Measurements from ENCODE around the gene CCDC88C. TPM values are rescaled to one million over a fixed set of nuclear protein-coding genes. Genes with fewer than 3 reads are reported as not detected.

Gene CCDC88C
- total RNA-seq, 1 donor from 2014 or later = 39.3 TPM

DNA sequence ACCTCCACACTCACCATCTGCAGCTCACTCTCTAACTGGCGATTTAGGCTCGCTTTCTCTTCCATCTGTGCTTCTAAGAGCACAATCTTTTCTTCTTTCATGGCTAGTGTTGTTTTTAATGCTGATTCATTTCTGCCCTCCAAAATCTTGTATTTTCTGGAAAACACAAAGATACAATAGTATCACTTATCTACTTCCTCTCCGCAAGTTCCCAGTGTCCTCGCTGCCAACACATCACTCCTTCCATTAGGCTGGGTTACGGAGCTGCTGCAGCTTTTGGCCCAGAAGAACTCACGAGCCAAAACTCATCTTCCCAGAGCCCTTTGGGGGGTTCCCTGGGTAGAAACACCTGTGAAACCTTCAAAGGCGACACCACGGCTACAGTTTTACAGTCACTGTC, 109.3 kb downstream of the CCDC88C start:
- DNase-seq (ENCODE audit: extremely low spot score, unreplicated experiment) = no peak
- no peak overlapping the region for H3K4me3 Mint-ChIP-seq
- no peaks in the 10 kb centered on the region for H3K9me3 Mint-ChIP-seq
- H3K27me3 Mint-ChIP-seq = no peaks in the 10 kb centered on the region
- peaks cover 5% of the 10 kb centered on the region for H3K36me3 Mint-ChIP-seq
- H3K4me1 Mint-ChIP-seq (ENCODE audit: unreplicated experiment) = no peaks in the 10 kb centered on the region
- H3K27ac Mint-ChIP-seq = no peak overlapping the region
- TF ChIP-seq, protein P1, sequence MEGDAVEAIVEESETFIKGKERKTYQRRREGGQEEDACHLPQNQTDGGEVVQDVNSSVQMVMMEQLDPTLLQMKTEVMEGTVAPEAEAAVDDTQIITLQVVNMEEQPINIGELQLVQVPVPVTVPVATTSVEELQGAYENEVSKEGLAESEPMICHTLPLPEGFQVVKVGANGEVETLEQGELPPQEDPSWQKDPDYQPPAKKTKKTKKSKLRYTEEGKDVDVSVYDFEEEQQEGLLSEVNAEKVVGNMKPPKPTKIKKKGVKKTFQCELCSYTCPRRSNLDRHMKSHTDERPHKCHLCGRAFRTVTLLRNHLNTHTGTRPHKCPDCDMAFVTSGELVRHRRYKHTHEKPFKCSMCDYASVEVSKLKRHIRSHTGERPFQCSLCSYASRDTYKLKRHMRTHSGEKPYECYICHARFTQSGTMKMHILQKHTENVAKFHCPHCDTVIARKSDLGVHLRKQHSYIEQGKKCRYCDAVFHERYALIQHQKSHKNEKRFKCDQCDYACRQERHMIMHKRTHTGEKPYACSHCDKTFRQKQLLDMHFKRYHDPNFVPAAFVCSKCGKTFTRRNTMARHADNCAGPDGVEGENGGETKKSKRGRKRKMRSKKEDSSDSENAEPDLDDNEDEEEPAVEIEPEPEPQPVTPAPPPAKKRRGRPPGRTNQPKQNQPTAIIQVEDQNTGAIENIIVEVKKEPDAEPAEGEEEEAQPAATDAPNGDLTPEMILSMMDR (conservative IDR thresholded peaks at IDR 0.05) = no peak

DNA sequence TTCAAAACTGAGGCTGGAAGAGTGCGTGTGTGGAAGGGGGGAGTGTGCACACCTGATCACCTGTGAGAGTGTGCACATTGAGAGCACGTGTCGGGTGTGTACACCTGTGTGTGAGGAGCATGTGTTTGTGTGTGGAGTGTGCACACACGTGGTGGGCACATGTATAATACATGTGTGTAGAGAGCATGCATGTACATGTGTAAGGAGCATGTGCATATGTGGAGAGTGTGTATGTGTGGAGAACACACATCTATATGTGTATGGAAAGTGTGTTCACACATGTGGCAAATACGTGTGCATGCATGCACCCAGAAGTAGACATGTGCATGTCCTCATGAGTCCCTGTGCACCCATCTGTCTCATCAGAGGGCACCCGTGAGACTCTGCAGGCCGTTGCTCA, 110.0 kb downstream of the CCDC88C start:
- Mint-ChIP-seq H3K9me3 (no peaks in the 10 kb centered on the region), H3K36me3 (peaks cover under 1% of the 10 kb centered on the region), H3K4me1 (ENCODE audit: unreplicated experiment) (no peaks in the 10 kb centered on the region), H3K4me3 (no peak overlapping the region), H3K27ac (no peak overlapping the region), H3K27me3 (no peaks in the 10 kb centered on the region)
- DNase-seq (ENCODE audit: extremely low spot score, unreplicated experiment) = no peak
- TF ChIP-seq, protein P1 (conservative IDR thresholded peaks at IDR 0.05) = no peak

DNA sequence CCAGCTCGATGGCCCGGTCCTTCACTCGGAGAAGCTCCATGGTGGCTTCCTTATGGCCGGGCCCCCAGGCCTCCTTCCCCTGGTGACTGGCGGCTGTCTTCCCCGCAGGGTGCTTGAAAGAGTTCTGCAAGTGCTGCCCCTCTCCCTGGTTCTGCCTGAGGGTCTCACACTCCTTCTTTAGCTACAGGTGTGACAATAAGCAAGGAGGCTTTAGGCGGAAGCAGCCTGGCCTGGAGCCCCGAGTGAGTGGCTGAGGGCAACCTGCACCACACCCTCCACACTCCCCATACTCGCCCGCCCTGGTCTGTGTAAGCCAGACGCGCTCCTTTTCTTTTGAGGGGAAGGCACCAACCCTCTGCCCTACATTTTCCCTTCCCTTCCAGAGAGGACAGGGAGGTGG, 110.6 kb downstream of the CCDC88C start:
- no peak overlapping the region for H3K4me3 Mint-ChIP-seq
- TF ChIP-seq, protein P1 (conservative IDR thresholded peaks at IDR 0.05) = no peak
- no peak for DNase-seq (ENCODE audit: extremely low spot score, unreplicated experiment)
- no peak overlapping the region for H3K27ac Mint-ChIP-seq
- no peaks in the 10 kb centered on the region for H3K9me3 Mint-ChIP-seq
- no peaks in the 10 kb centered on the region for H3K4me1 Mint-ChIP-seq (ENCODE audit: unreplicated experiment)
- no peaks in the 10 kb centered on the region for H3K27me3 Mint-ChIP-seq
- no peaks in the 10 kb centered on the region for H3K36me3 Mint-ChIP-seq

DNA sequence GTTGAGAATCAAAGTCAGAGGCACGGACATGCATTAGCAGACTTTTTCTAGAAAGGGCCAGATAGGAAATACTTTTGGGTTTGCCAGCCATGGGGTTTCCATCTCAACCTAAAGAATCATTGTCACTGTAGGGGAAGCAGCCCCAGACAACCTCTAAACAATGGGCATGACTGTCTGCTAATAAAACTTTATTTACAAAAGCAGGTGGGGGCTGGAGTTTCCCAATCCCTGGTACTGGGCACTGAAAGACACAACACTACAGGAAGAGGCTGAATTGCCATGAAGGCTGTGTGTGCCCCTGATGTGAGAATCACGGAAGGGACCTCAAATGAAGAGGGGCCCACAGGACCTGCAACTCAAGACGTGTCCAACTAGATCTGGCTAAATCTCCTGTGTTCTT, 111.1 kb downstream of the CCDC88C start:
- H3K27ac Mint-ChIP-seq = no peak overlapping the region
- H3K9me3 Mint-ChIP-seq = no peaks in the 10 kb centered on the region
- no peak overlapping the region for H3K4me3 Mint-ChIP-seq
- H3K27me3 Mint-ChIP-seq = no peaks in the 10 kb centered on the region
- TF ChIP-seq, protein P1 (conservative IDR thresholded peaks at IDR 0.05) = no peak
- no peak for DNase-seq (ENCODE audit: extremely low spot score, unreplicated experiment)
- H3K4me1 Mint-ChIP-seq (ENCODE audit: unreplicated experiment) = no peaks in the 10 kb centered on the region
- H3K36me3 Mint-ChIP-seq = no peaks in the 10 kb centered on the region

DNA sequence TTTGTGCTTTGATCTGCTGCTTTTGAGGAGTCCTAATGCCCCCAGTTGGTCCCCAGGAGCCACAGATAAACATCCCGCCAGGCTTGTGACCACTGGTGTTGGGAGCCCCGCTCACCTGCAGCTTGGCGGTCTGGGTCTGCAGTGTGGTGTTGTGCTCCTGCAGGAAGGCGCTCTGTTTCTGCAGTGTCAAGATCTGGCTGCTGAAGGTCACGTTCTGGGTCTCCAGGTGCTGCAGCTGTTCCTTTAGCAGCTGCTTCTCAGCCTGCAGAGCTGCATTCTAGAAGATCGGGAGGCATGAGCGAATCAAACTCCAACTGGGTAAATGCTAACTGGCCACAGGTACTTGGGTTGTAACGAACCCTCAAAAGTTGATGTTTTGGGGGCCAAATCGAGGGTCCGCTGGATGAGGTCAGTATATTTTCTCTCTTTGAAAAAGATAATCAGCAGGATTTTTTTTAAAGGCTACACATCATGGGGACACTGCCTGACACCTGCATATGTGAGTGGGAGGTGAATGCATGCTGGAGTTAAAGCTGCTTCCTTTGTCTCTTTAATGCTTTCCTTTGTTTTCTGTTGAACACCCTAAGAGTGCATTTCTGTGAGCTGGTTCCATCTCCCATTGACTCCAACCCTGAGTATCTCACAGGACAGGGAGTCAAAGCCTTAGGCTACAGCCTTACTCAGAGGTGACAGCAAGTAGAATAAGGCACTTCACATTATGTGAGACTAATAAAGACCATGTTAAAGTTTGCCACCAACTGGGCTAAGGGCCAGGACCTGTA, 111.8 kb downstream of the CCDC88C start:
- DNase-seq (ENCODE audit: extremely low spot score, unreplicated experiment) = no peak
- no peaks in the 10 kb centered on the region for H3K27me3 Mint-ChIP-seq
- no peaks in the 10 kb centered on the region for H3K9me3 Mint-ChIP-seq
- H3K36me3 Mint-ChIP-seq = peaks cover 3% of the 10 kb centered on the region
- no peaks in the 10 kb centered on the region for H3K4me1 Mint-ChIP-seq (ENCODE audit: unreplicated experiment)
- no peak overlapping the region for H3K27ac Mint-ChIP-seq
- TF ChIP-seq, protein P1 (conservative IDR thresholded peaks at IDR 0.05) = no peak
- H3K4me3 Mint-ChIP-seq = no peak overlapping the region

Measured in type B pancreatic cell (in vitro differentiated cells).